Stimulated activated naive CD8-positive, alpha-beta T cell treated with anti-CD3 and anti-CD28 coated beads, Interleukin-15, Interleukin-2, amounts not matched to agents 100 U/mL and 50 U/mL, for 24 hours (primary cell): ENCODE results near the gene GIPR.
"Not testable (repeated sequence)": the region's sequence is repeated elsewhere in the genome, so short reads cannot be mapped to it uniquely, and the experiment has no call there.

Source experiments
- ATAC-seq: fragments of 150-1000 bp; cut with Tn5 transposase; one replicate; pipeline ENCODE4 v1.10.0; 2021
- DNase-seq: peaks from one replicate; pipeline ENCODE4 v3.0.0; 2021

The GIPR gene

DNA sequence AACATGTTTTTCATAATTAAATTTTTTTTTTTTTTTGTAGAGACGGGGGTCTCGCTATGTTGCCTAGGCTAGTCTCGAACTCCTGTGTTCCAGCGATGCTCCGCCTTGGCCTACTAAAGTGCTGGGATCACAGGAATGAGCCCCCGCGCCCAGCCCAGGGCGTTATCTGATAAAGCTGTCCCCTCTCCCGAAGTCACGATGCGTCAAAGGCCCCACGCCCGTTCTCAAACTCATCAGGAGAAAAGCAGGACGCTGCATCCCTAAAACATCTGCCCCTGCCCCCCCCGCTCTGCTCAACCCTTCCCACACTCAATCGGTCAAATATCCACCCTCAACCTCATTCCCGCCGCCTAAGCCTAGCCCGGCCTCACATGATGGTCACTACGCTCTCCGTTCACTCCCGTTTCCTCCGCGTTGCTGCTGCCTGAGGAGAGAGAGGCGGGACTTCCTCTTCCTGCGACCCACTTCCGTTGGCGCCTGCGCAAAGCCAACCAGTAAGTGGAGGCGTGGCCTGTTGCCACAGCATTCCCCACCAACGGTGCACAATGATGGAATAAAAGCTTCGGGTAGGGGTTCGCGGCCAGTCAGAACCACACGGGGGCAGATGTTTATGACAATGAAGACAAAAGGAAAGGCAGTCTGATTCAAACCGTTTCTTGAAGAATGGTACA lies 23.6 kb downstream of the GIPR start, which contains the start of gene SNRPD2:
TSS of gene SNRPD2 (minus strand) at position 438 of the 671 bp plus-strand sequence. CDS start at position 373, 65 bp downstream.
- DNase-seq = peak; percentile 96

DNA sequence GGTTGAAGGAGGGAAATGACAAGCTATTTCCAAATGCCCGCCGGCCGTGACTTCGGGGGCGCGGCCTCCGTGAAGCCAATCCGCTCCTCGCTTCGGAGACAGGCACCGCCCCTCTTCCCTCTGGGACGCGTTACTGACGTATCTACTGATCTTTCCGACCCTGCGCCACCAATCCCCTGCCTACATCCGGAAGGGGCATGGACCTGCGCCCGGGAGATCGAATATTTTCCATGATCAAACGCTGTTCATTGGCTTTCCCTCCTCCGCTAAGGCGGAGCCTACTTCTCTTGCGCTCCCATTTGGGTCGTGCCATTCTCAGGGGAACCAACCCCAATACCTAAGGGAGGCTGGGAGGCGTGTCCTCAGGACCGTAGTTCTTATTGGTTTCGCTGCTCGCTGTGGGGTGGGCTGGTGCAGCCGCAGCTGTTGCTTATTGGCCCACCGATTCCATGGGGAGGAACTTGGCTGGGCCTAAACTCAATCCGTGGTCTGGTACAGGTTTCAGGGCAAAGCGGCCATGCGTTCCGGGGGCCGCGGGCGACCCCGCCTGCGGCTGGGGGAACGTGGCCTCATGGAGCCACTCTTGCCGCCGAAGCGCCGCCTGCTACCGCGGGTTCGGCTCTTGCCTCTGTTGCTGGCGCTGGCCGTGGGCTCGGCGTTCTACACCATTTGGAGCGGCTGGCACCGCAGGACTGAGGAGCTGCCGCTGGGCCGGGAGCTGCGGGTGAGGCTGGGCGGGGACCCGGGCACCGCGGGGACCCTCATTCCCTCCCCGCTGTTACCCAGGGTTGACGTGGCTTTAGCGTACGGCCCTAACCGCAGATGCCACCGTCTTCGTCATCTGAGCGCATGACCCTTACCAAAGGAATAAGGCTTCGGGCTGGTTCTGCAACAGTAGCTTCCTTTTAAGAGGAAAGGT lies 24.4 kb downstream of the GIPR start, which contains the start of gene QPCTL:
TSS of gene QPCTL (plus strand) at position 480 of the 919 bp plus-strand sequence. CDS start at position 518, 38 bp downstream.
- DNase-seq = peak; percentile 96
- ATAC-seq = peak; percentile 97

More for the DNA sequence above, 23.6 kb downstream of the GIPR start, which contains the start of gene SNRPD2:
- ATAC-seq = peak; percentile 37

DNA sequence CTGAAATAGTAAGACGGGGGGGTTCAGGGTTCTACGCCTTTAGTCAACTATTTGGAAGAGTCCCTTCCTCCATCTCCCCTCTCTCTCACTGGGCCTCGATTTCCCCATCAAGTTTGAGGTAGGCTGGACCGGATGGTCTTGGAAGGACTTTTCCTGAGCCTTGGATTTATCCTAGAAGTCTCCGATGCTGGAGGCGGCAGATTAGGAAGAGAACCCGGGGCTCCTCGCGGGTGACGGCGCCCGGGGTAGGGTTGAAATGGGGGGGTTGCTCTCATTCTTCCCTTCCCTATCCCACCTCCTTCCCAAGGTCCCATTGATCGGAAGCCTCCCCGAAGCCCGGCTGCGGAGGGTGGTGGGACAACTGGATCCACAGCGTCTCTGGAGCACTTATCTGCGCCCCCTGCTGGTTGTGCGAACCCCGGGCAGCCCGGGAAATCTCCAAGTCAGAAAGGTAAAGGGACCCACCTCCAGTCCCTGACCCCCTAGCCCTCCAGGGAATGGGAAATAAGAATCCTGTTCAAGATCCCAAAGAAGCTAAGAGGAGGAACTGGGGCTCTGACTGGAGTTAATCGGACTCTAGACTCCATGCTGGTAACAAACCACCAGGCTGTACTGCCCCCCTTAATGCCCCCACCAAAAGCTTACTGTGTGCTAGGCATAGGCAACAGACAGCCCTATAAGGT lies 25.2 kb downstream of the GIPR start:
- ATAC-seq (no peak), DNase-seq (peak; percentile 91)

DNA sequence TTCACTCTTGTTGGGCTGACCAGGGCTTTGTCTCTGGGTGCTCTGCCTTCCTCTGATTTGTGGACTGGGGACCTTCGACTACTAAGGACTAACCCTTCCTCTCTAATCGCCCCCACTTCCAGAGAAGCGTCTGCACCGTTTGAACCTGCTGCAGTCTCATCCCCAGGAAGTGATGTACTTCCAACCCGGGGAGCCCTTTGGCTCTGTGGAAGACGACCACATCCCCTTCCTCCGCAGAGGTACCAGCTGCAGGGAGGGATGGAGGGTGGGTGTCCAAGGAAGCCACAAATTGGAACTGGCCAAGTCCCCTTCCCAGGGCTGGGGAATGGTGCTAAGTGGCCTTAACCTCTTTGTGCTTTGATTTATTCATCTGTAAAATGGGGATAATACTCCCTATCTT lies 33.7 kb downstream of the GIPR start:
- DNase-seq (no peak), ATAC-seq (no peak)

DNA sequence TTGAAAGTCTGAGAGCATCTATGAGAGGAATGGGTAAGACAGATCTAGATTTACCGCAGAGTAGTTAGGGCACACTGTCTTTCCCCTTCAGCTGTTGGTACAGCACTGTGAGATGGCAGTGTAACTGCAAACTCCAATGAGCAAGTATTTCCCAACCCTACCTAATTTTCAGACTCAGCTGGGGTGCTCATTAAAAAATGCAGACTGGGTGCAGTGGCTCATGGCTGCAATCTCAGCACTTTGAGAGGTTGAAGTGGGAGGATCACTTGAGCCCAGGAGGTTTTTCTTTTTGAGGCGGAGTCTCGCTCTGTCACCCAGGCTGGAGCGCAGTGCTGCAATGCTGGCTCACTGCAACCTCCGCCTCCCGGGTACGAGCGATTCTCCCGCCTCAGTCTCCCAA lies 37.1 kb downstream of the GIPR start:
- DNase-seq (no peak), ATAC-seq (no peak)

DNA sequence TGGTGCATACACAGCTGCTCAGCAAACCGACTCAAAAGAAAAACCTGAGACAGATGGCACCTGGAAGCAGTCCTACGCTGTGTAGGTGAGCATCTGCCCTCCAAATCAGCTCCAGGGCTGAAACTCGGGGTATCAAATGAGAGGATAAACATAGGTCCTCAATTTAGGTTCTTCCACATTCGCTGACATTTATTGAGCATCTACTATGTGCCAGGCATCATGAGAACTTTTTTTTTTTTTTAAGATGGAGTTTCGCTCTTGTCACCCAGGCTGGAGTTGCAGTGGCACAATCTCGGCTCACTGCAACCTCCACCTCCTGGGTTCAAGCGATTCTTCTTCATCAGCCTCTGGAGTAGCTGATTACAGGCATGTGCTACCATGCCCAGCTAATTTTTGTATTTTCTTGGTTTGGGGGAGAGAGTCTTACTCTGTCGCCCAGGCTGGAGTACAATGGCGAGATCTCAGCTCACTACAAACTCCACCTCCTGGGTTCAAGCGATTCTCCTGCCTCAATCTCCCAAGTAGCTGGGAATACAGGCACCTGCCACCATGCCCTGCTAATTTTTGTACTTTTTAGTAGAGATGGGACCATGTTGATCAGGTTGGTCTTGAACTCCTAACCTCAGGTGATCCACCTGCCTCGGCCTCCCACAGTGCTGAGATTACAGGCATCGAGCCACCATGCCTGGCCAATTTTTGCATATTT lies 37.8 kb downstream of the GIPR start:
- no peak for DNase-seq
- no peak for ATAC-seq

DNA sequence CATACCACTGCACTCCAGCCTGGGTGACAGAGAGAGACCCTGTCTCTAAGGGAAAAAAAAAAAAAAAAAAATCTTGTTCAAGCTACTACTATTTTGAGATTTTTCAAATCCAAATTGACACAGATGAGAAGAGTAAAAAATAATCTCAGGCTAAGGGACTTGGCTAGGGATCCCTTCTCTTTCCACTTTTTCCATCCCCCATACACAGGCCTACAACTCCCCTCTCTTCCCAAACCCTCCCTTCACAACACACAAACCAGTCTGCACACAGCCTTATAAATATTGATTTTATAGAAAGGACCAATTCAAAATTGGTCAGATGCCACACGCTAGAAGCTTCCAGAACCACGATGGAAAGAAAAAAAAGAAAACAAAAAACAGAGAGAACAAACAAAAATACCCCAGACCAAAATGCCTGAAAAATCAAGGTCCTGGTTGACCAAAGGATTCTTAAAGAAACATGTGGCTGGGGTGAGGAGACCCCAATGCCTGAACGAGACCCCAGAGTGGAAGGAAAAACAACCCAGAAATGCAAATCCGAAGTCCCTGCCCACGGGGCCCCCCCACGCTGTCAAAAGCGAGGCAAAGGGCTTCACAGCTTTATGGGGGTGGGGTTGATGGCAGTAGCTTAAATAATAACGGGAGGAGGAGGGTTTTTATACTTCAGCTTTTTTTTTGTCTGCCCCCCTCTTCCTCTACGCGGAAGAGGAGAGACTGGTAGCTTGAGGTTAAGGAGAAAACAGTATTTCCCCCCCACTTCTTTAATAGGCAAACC lies 42.5 kb downstream of the GIPR start:
- DNase-seq (no peak), ATAC-seq (no peak)

DNA sequence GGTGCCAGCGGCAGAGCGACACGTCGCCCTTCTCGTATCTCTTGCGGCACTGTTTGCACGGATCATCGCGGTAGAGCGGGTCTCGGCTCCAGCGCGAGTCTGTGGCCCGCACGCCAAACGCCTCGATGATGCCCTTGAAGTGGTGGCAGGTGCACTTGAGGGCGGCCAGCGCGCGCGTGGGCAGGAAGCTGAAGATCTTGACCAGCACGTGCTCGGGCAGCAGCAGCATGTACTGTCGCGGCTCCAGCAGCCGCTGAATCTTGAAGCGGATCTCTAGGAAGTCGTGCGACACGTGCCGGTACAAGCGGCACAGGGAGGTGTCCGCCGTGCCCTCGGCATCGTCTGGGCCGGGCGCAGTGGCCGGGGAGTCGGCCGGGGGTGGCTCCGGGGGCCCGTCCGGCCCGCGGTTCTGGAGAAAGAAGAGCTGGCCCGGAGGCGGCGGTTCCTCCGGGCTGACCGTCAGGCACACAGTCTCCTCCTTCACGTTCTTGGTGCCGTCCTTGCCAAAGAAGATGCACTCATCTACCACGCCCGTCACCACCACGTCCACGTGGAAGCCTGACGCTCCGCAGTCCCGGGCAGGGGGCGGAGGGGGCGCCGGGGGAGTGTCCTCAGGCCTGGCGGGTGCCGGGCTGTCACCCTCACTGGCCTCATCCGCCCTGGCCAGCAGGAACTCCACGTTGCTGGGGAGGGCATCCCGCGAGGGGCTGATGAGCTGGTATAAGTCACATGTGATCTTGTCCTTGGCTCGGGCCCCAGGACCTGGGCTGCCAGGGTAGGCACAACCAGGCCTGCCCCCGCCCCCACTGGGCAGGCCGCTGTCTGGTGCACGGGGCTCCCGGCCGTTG lies 44.1 kb downstream of the GIPR start:
- ATAC-seq = no peak
- DNase-seq = no peak

DNA sequence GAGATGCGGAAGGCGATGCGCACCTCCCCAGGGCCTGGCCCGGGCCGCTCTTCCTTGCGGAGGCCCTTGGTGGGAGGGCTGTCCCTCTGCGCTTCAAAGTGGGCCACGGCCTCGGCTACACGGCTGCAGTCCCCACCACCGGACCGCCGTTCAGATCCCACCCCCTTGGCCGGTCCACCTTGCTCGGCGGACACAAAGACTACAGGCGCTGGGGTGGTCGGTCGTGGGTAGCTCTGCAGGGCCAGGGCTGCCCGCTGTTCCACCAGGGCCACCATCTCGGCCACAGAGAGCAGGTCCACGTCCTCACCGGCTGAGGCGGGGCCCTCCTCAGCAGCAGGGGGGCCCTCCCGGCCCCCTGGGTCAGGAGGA lies 44.7 kb downstream of the GIPR start:
- DNase-seq (no peak), ATAC-seq (no peak)

DNA sequence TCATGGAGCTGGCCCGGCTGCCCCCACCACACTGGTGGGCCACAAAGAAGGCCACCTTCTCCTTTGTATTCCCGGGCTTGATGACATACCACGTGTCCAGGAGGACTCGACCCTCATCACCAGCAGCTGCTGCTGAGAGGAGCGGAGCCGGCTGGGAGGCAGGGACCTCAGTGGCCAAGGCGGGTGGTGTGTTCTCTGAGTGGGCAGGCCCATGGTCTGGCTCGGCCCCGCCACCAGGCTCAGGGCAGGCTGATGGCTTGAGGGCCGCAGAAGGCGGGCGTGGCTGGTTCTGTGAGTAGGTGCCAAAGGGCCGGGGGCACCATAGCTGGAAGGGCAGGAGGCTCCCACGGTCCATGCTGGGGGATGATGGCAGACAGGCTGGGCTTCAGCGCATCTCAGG lies 45.1 kb downstream of the GIPR start:
- no peak for ATAC-seq
- DNase-seq = no peak

DNA sequence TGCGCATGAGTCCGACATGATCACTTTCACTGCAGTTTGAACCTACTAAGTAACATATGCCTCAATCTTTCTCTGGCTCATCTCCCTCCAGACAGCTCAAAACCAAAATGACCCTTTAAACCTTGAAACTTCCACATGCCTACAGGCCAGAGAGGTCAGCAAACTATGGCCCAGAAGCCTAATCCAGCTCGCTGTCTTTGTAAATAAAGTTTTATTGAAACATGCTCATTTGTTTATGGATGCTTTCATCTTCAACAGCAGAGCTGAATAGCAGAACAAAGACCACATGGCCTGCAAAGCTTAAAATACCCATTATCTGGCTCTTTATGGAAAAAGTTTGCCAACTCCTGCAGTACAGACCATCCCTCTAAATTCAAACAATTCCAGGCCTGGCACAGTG lies 47.1 kb downstream of the GIPR start:
- no peak for ATAC-seq
- DNase-seq = no peak

DNA sequence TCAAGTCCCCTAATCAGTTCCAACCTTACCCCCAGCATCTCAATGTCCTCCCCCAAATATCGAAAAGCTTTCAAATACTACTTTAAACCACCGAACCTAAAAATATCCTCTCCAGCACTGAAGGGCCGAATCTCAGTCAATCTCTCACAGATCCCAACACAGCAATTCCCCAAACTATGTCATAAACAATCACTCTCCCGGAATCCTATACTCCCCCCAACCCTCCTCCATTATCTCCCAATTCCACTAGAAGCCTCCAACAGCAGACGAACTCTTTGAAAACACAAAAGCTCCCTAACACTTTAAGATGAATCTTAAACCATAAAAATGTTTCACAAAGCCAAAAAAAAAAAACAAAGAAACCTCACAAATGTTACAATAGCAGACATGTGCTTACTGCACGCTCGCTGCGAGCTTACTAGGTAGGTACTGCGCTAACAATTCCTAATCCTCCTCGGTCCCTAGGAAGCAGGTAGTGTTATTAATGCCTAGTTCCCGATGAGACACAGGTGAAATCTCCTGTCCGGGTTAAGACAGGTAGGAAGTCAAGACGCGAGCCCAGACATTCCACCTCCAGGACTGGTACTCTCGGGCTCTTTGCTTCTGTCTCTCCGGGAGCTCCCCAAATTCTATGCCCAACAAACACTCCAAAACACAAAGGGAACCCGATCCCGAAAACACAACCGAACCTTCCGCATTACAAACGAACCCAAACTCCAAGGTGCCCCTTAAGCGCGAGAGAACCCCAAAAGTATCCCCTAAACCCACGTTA lies 48.5 kb downstream of the GIPR start:
- ATAC-seq (no peak), DNase-seq (peak; percentile 27)

DNA sequence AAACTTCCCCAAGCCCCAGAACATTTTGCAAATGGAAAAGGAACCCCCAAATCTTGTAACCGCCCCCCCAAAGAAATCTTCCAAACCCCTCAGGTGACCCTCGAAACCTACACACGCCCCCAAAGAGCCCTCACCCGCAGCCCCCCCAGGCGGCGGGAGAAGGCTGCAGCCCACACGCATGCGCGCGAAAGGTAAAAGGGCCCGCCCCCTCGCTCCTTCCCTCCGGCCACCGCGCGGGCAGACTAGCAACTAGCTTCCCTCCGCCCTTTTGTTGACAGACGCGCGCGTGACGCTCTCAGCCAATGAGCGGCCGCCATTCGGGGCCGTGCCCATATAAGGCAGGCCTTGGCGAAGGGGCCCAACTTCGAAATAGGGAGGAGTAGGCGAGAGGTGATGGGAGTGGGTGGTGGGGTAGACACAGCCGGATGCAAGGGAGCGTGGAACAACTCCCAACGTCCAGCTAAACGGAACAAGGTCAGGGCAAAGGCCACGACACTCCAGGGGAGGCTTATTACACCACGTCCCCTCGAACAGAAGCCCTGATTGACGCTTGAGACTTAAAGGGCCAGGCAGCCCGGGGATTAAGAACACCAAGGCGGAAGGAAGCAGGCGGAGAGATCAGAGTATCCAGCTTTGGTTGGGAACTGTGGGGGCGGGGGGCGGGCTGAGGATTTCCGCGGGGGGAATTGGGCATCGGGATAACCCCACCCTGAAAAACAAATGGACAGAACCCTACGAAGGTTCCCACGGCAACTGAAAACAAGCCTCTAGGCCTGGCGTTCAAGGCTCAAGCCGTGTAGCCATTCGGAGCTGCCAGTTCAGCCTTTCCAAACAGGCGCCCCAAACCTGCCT lies 49.3 kb downstream of the GIPR start:
- ATAC-seq = peak; percentile 98
- peak; percentile 97 for DNase-seq

DNA sequence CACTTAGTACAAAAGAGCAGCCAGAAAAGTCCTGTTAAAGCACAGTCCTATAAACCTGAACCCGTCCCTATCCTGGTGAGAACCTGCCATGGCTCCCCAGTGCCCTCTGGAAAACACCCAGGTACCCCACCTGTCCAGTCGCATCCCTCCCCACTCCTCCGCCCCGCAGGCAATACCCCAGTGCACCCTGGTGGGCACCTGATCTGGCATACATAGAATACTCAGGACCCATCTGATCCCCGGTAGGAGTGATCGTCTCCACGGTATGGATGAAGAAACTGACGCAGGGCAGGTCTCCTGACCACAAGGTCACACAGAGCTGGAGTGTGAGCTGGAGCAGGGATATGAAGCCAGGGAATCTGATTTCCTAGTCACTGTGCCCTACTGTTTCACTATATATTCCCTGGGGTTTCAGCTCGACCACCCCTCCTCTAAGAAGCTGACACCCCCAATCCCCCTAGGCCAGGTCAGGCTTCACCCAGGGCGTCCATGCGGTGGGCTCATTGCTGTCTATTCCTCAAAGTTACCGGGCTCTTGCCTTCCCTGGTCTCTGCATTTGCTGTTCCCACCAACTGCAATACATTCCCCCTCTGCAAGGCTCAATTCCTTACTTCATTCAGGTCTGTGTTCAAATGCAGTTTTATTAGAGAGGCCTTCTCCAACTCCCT lies 50.1 kb downstream of the GIPR start:
- DNase-seq = no peak
- no peak for ATAC-seq

DNA sequence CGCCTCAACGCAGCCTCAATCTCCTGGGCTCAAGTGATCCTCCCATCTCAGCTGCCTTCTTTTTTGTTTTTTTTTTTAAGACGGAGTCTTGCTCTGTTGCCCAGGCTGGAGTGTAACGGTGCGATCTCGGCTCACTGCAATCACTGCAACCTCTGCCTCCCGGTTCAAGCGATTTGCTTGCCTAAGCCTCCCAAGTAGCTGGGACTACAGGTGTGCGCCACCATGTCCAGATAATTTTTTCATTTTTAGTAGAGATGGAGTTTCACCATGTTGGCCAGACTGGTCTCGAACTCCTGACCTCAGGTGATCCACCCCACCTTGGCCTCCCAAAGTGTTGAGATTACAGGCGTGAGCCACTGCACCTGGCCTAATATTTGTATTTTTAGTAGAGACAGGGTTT lies 52.0 kb downstream of the GIPR start:
- not testable (repeated sequence) for DNase-seq, ATAC-seq

DNA sequence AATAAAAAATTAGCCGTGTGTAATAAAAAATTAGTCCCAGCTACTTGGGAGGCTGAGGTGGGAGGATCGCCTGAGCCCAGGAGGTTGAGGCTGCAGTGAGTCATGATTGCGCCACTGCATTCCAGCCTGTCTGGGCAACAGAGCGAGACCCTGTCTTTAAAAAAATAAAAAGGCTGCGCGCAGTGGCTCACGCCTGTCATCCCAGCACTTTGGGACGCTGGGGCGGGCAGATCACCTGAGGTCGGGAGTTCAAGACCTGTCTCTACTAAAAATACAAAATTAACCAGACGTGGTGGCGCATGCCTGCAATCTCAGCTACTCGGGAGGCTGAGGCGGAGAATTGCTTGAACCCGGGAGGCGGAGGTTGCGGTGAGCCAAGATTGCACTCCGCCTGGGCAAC lies 60.7 kb downstream of the GIPR start:
- ATAC-seq, DNase-seq: not testable (repeated sequence)

DNA sequence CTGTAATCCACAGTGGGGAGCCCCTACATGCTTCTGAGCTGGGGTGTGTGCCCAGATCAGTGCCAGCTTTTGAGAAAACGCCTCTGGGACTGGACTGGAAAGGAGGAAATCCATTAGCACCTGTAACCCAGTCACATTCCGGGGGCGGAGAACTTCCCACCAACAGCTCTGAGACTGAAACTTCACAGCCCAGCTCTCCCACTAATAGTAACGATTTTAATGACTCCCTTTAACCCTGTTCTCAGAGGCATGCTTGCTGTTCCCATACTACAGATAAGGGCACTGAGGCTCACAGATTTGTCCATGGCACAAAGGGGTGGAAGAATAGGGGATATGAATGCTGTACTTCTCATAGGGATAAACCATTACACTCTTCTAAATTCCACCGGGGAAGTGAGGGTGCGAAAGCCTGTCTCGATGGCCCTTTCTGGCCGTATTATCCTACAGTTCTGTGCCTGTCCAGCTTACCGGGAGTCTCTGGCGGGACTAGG lies 61.8 kb downstream of the GIPR start:
- DNase-seq (peak; percentile 27), ATAC-seq (no peak)
